GM12874 (cell line): ENCODE measurements around the gene TNS3.

Experiments
- TF ChIP-seq, protein P1 (sequence below): IDR thresholded peaks from 2 replicates; pipeline ENCODE4 v1.5.1; 2011; ENCODE audit warnings: low read depth, mild to moderate bottlenecking, control low read depth, low read length, moderate library complexity; ENCODE audit not compliant: insufficient read depth

Gene TNS3

GRCh38 chr7:47489624-47490023 lies 92.3 kb downstream of the TNS3 start:
- TF ChIP-seq, protein P1, sequence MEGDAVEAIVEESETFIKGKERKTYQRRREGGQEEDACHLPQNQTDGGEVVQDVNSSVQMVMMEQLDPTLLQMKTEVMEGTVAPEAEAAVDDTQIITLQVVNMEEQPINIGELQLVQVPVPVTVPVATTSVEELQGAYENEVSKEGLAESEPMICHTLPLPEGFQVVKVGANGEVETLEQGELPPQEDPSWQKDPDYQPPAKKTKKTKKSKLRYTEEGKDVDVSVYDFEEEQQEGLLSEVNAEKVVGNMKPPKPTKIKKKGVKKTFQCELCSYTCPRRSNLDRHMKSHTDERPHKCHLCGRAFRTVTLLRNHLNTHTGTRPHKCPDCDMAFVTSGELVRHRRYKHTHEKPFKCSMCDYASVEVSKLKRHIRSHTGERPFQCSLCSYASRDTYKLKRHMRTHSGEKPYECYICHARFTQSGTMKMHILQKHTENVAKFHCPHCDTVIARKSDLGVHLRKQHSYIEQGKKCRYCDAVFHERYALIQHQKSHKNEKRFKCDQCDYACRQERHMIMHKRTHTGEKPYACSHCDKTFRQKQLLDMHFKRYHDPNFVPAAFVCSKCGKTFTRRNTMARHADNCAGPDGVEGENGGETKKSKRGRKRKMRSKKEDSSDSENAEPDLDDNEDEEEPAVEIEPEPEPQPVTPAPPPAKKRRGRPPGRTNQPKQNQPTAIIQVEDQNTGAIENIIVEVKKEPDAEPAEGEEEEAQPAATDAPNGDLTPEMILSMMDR, result no peak

GRCh38 chr7:47488969-47489342 lies 93.0 kb downstream of the TNS3 start:
- TF ChIP-seq, protein P1, result no peak

DNA sequence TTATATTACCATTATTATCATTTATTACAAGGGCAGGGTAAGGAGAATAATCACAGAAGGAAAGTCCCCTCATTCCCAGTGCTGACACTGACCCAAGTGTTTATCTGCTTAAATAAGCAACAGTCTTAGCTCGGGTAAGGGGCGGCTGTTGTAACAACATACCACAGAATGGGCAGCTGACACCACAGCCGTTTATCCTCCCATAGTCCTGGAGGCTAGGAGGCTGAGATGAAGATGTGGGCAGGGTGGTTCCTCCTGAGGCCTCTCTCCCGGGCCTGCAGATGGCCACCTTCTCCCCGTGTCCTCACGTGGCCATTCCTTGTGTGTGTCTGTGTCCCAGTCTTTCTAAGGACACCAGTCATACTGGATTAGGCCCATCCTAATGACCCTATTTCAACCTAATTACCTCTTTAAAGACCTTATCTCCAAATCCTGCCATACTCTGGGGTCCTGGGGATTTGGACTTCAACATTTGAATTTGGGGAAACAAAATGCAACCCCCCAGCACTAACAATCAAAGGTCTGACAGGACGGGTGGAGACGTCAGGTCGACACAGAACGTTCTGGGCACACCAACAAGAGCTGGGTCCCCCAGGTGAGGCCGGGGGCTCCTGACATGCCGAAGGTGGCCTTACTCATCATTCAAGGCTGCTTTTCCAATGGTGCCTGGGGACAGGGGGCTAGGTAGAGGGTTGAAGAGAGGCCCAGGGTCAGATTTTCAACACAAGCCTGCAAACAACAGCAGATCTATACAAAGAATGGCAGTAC lies 93.5 kb downstream of the TNS3 start:
- TF ChIP-seq, protein P1, result no peak

DNA sequence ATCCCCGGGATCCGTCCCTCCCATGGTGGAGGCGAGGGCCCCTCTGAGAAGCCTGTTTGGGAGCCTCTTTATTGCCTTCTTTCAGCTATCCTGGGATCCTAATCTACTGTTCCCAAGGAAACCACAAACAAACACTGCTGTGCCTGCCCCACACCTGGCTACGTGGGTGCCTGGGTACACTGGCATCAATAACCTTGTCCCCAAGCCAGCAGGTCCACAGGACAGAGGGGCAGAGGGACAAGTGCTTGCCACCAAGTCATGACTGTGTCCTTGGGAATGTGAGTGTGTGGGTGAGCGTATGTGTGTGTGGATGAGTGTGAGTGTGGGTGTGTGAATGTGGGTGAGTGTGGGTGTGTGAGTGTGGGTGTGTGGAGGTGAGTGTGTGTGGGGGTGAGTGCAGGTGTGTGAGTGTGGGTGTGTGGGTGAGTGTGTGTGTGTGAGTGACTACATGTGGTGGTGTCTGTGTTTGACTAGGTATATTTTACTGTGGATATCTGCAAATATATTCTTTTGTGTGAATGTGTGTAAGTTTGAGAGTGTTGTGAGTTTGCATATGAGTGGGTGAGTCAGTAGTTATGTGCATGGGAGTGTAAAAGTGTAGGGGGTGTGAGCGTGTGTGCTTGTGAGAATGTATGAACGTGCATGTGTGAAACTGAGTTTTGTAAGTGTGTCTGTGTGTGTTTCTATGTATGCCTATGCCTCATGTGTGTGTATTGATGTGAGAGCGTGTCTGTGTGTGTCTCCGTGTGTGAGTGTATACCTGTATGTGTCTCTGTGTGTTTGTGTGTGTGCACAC lies 96.1 kb downstream of the TNS3 start:
- TF ChIP-seq, protein P1, result no peak

- TF ChIP-seq, protein P1, result no peak
Observed at GRCh38 chr7:47484923-47485639, 96.8 kb downstream of the TNS3 start.

- TF ChIP-seq, protein P1, result no peak
Observed at GRCh38 chr7:47484457-47484856, 97.5 kb downstream of the TNS3 start.

GRCh38 chr7:47483604-47484273 lies 98.2 kb downstream of the TNS3 start:
- TF ChIP-seq, protein P1, result no peak
